A549 (cell line): ENCODE measurements around the gene CD300A. TPM values are rescaled to one million over a fixed set of nuclear protein-coding genes. Genes with fewer than 3 reads are reported as not detected.

Experiments used
- ATAC-seq, 2 experiments: fragments of 200-7000 bp in 1 of 2; fragments of >200 bp in 1 of 2; cut with Nextera tagmentation in 1 of 2; cut with Tn5 transposase in 1 of 2; 3 replicates each; pipeline versions ENCODE4 v1.8.0 to v1.9.1; 2018 to 2020; ENCODE audit warnings: mild to moderate bottlenecking in 1 of 2, moderate library complexity in 1 of 2
- CTCF ChIA-PET: fragments of 300-600 bp; sonication (Branson Sonifier 250); formaldehyde crosslinking; extraction: SDS; loops from one replicate; lab custom pipeline; 2021; ENCODE audit warnings: antibody characterized with exemption, inconsistent platforms; lab: Yijun Ruan, JAX
- POLR2A ChIA-PET: fragments of 350-600 bp; formaldehyde crosslinking; extraction: SDS; loops from one replicate; lab custom pipeline; 2021; ENCODE audit warnings: antibody characterized with exemption, inconsistent platforms; lab: Yijun Ruan, JAX
- DNase-seq, 2 experiments: peaks; one replicate each; pipeline versions ENCODE4 v3.0.0 to v3.0.0-alpha.2; 2011 to 2016; ENCODE audit warnings: low read depth in 1 of 2, low spot score in 1 of 2
- FAIRE-seq: peaks from 2 replicates; lab custom pipeline; 2011; peaks lifted over from hg19 to GRCh38; lab: Jason Lieb, UNC
- H3K27ac ChIP-seq, 2 experiments: fragments of >200 bp; sonication (Bioruptor Twin); formaldehyde crosslinking; 3 replicates each; pipeline ENCODE4 v1.5.1; 2016 to 2017
- H3K4me1 ChIP-seq: fragments of >200 bp; sonication (Bioruptor Twin); formaldehyde crosslinking; 3 replicates; pipeline ENCODE4 v1.6.1; 2016
- H3K4me2 ChIP-seq: fragments of >200 bp; sonication (Bioruptor Twin); formaldehyde crosslinking; 3 replicates; pipeline ENCODE4 v1.6.1; 2016
- H3K4me3 ChIP-seq: fragments of >200 bp; sonication (Bioruptor Twin); formaldehyde crosslinking; 3 replicates; pipeline ENCODE4 v1.5.1; 2016
- H3K9me3 ChIP-seq: fragments of >200 bp; sonication (Bioruptor Twin); formaldehyde crosslinking; 3 replicates; pipeline ENCODE4 v1.6.1; 2016
- BHLHE40 ChIP-seq: IDR thresholded peaks from 2 replicates; pipeline ENCODE4 v1.6.1; 2012; ENCODE audit warnings: low read depth, low read length, inconsistent platforms
- CEBPB ChIP-seq, 2 experiments: fragments of >200 bp in 1 of 2; sonication (Bioruptor Twin) in 1 of 2; formaldehyde crosslinking in 1 of 2; IDR thresholded peaks; 2 replicates each; pipeline ENCODE4 v1.6.1; 2012 to 2016
- EP300 ChIP-seq, 2 experiments: fragments of >200 bp; sonication (Bioruptor Twin); formaldehyde crosslinking; IDR thresholded peaks; 2 replicates in 1 of 2; 3 replicates in 1 of 2; pipeline ENCODE4 v1.6.1; 2016 to 2017
- FOSL2 ChIP-seq, 2 experiments: fragments of 450-650 bp in 1 of 2; fragments of >200 bp in 1 of 2; sonication (Bioruptor Twin) in 1 of 2; formaldehyde crosslinking; IDR thresholded peaks; 2 replicates each; pipeline versions ENCODE4 v1.5.0 to v1.6.1; 2016 to 2020; ENCODE audit warnings: mild to moderate bottlenecking in 1 of 2, moderate library complexity in 1 of 2
- FOXS1 ChIP-seq: fragments of 250-450 bp; sonication (Bioruptor Pico); IDR thresholded peaks from 2 replicates; pipeline ENCODE4 v1.5.0; 2020; ENCODE audit warnings: mild to moderate bottlenecking, moderate library complexity
- HOXB13 ChIP-seq: fragments of 250-450 bp; sonication (Bioruptor Pico); IDR thresholded peaks from 2 replicates; pipeline ENCODE4 v1.5.0; 2020; ENCODE audit warnings: low read depth, mild to moderate bottlenecking, moderate library complexity
- JUN ChIP-seq, 2 experiments: fragments of >200 bp; sonication (Bioruptor Twin); formaldehyde crosslinking; IDR thresholded peaks; 2 replicates in 1 of 2; 3 replicates in 1 of 2; pipeline ENCODE4 v1.6.1; 2016 to 2017
- KDM1A ChIP-seq: fragments of 200-600 bp; sonication (generic); IDR thresholded peaks from 2 replicates; pipeline ENCODE4 v1.6.1; 2016; ENCODE audit warnings: low read depth, mild to moderate bottlenecking
- MAFK ChIP-seq: fragments of 450-650 bp; IDR thresholded peaks from 2 replicates; pipeline ENCODE4 v1.6.1; 2014; ENCODE audit not compliant: partially characterized antibody
- RAD21 ChIP-seq, 2 experiments: fragments of >200 bp in 1 of 2; sonication (Bioruptor Twin) in 1 of 2; formaldehyde crosslinking in 1 of 2; IDR thresholded peaks in 1 of 2; conservative IDR thresholded peaks in 1 of 2; 2 replicates in 1 of 2; 3 replicates in 1 of 2; pipeline ENCODE4 v1.6.1; 2012 to 2018; ENCODE audit warnings: inconsistent platforms in 1 of 2
- RARB ChIP-seq: fragments of 250-450 bp; sonication (Bioruptor Pico); IDR thresholded peaks from 2 replicates; pipeline ENCODE4 v1.8.0; 2021; ENCODE audit warnings: mild to moderate bottlenecking, moderate library complexity
- RFX5 ChIP-seq: fragments of 450-650 bp; IDR thresholded peaks from 2 replicates; pipeline ENCODE4 v1.7.1; 2014; ENCODE audit warnings: antibody characterized with exemption, mild to moderate bottlenecking, moderate library complexity
- SMC3 ChIP-seq: fragments of >200 bp; sonication (Bioruptor Twin); formaldehyde crosslinking; IDR thresholded peaks from 3 replicates; pipeline ENCODE4 v1.6.1; 2018; ENCODE audit warnings: inconsistent platforms
- ZC3H11A ChIP-seq: fragments of 450-650 bp; IDR thresholded peaks from 2 replicates; pipeline ENCODE4 v1.6.1; 2014; ENCODE audit warnings: antibody characterized with exemption, mild to moderate bottlenecking
- ZFP36 ChIP-seq: fragments of 450-650 bp; IDR thresholded peaks from 2 replicates; pipeline ENCODE4 v1.6.1; 2014; ENCODE audit warnings: borderline replicate concordance; ENCODE audit not compliant: partially characterized antibody
- WGBS: methylation state at CpG from one replicate; pipeline ENCODE4 v1.1.6; 2017; ENCODE audit errors: missing lambda C conversion rate; 5-methylcytosine and 5-hydroxymethylcytosine counted together
- polyA plus RNA-seq, 4 experiments: library from polyadenylated mRNA; depleted of rRNA in 3 of 4; stranded (reverse); fragments of >200 nt; fragmentation: RNase III in 1 of 4; extraction: RNeasy Plus Mini Kit Qiagen cat#74134 plus additional on column Dnase treatment in 1 of 4; gene quantifications; 2 replicates in 3 of 4; 3 replicates in 1 of 4; pipeline ENCODE4 v1.2.3, GENCODE V29; 2011 to 2017
- TF ChIP-seq, protein P1 (sequence below): fragments of 200-600 bp; sonication (generic); IDR thresholded peaks from 2 replicates; pipeline ENCODE4 v1.6.1; 2016; ENCODE audit warnings: antibody characterized with exemption, mild to moderate bottlenecking, moderate library complexity
- TF ChIP-seq, protein P2 (sequence below): fragments of 250-450 bp; sonication (Bioruptor Pico); IDR thresholded peaks from 2 replicates; pipeline ENCODE4 v1.5.0; 2020; ENCODE audit warnings: low read depth, mild to moderate bottlenecking, moderate library complexity
- TF ChIP-seq, protein P3 (sequence below): fragments of >200 bp; sonication (Bioruptor Twin); formaldehyde crosslinking; IDR thresholded peaks from 2 replicates; pipeline ENCODE4 v1.6.1; 2016
- TF ChIP-seq, protein P4 (sequence below): fragments of 250-450 bp; sonication (Bioruptor Pico); IDR thresholded peaks from 2 replicates; pipeline ENCODE4 v1.5.0; 2021; ENCODE audit warnings: mild to moderate bottlenecking, moderate library complexity, borderline replicate concordance
- TF ChIP-seq, protein P5 (sequence below): fragments of 150-350 bp; IDR thresholded peaks from 2 replicates; pipeline ENCODE4 v1.6.1; 2014; ENCODE audit warnings: low read depth, mild to moderate bottlenecking, low read length

CD300A gene
- polyA plus RNA-seq, 2 of the 4 experiments (the other 2 are of a cell fraction): not detected

DNA sequence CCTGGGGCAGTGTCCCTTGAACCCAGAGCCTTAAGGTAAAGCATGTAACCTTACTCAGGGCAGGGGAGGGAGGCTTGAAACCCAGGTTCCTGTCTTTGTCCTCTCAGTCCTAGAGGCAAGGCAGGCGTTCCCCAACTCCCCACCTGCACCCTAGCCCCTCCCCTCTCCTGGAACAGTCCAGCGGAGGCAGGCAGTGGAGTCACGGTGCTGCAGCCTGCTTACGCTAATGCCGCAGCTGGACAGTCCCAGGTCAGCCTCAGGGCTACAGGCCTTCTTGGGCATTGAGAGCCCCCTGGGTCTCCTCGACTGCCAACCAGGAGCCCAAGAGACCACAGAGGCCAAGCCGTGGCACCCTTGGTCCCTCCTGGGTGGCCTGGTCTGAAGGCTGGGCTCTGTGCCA lies 6.8 kb upstream of the CD300A start:
- Histone ChIP-seq H3K4me1 (peaks cover 6% of the 10 kb centered on the region), H3K9me3 (no peaks in the 10 kb centered on the region), H3K27ac (no peak overlapping the region), H3K4me3 (no peak overlapping the region), H3K4me2 (no peak overlapping the region)
- CTCF ChIA-PET: interaction anchor here (0.7 to 7.4 kb wide), 10 partner anchors 28 to 151 kb away, joined by 3 to 127 read pairs (median 21); no protein-coding TSS in a partner anchor
- DNase-seq (no peak), ATAC-seq (no peak), FAIRE-seq (no peak)
- POLR2A ChIA-PET: no interaction called here
- WGBS: 44% methylated on average over 6 of the region's 7 CpGs
- TF ChIP-seq FOSL2 (IDR thresholded peaks at IDR 0.05) (no peak), FOSL2 (CRISPR knock-in tag; IDR thresholded peaks at IDR 0.05) (no peak), SMC3 (no peak), CEBPB (IDR thresholded peaks at IDR 0.05) (no peak), RAD21 (conservative IDR thresholded peaks at IDR 0.05 in 1 of 2, IDR thresholded peaks at IDR 0.05 in 1 of 2) (no peak), ZFP36 (no peak), HOXB13 (no peak), FOXS1 (CRISPR knock-in tag) (no peak), ZC3H11A (no peak), JUN (IDR thresholded peaks at IDR 0.05) (no peak), RFX5 (no peak), MAFK (no peak), BHLHE40 (no peak), RARB (no peak), EP300 (IDR thresholded peaks at IDR 0.05) (no peak), KDM1A (no peak)
- TF ChIP-seq, protein P1, sequence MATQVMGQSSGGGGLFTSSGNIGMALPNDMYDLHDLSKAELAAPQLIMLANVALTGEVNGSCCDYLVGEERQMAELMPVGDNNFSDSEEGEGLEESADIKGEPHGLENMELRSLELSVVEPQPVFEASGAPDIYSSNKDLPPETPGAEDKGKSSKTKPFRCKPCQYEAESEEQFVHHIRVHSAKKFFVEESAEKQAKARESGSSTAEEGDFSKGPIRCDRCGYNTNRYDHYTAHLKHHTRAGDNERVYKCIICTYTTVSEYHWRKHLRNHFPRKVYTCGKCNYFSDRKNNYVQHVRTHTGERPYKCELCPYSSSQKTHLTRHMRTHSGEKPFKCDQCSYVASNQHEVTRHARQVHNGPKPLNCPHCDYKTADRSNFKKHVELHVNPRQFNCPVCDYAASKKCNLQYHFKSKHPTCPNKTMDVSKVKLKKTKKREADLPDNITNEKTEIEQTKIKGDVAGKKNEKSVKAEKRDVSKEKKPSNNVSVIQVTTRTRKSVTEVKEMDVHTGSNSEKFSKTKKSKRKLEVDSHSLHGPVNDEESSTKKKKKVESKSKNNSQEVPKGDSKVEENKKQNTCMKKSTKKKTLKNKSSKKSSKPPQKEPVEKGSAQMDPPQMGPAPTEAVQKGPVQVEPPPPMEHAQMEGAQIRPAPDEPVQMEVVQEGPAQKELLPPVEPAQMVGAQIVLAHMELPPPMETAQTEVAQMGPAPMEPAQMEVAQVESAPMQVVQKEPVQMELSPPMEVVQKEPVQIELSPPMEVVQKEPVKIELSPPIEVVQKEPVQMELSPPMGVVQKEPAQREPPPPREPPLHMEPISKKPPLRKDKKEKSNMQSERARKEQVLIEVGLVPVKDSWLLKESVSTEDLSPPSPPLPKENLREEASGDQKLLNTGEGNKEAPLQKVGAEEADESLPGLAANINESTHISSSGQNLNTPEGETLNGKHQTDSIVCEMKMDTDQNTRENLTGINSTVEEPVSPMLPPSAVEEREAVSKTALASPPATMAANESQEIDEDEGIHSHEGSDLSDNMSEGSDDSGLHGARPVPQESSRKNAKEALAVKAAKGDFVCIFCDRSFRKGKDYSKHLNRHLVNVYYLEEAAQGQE: no peak
- TF ChIP-seq, protein P2, sequence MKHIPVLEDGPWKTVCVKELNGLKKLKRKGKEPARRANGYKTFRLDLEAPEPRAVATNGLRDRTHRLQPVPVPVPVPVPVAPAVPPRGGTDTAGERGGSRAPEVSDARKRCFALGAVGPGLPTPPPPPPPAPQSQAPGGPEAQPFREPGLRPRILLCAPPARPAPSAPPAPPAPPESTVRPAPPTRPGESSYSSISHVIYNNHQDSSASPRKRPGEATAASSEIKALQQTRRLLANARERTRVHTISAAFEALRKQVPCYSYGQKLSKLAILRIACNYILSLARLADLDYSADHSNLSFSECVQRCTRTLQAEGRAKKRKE: no peak
- TF ChIP-seq, protein P3, sequence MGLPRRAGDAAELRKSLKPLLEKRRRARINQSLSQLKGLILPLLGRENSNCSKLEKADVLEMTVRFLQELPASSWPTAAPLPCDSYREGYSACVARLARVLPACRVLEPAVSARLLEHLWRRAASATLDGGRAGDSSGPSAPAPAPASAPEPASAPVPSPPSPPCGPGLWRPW: no peak
- TF ChIP-seq, protein P4, sequence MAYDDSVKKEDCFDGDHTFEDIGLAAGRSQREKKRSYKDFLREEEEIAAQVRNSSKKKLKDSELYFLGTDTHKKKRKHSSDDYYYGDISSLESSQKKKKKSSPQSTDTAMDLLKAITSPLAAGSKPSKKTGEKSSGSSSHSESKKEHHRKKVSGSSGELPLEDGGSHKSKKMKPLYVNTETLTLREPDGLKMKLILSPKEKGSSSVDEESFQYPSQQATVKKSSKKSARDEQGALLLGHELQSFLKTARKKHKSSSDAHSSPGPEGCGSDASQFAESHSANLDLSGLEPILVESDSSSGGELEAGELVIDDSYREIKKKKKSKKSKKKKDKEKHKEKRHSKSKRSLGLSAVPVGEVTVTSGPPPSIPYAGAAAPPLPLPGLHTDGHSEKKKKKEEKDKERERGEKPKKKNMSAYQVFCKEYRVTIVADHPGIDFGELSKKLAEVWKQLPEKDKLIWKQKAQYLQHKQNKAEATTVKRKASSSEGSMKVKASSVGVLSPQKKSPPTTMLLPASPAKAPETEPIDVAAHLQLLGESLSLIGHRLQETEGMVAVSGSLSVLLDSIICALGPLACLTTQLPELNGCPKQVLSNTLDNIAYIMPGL (CRISPR knock-in tag): no peak
- TF ChIP-seq, protein P5, sequence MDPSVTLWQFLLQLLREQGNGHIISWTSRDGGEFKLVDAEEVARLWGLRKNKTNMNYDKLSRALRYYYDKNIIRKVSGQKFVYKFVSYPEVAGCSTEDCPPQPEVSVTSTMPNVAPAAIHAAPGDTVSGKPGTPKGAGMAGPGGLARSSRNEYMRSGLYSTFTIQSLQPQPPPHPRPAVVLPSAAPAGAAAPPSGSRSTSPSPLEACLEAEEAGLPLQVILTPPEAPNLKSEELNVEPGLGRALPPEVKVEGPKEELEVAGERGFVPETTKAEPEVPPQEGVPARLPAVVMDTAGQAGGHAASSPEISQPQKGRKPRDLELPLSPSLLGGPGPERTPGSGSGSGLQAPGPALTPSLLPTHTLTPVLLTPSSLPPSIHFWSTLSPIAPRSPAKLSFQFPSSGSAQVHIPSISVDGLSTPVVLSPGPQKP: no peak
